DOHH2 (cell line): ENCODE data around the gene C3orf49.

Experiments used
- H3F3A ChIP-seq: fragments of 200-600 bp; sonication (generic), shearing (Covaris generic); 2 replicates; pipeline ENCODE4 v1.6.0; 2016; ENCODE audit warnings: antibody characterized with exemption, mild to moderate bottlenecking; ENCODE audit not compliant: control insufficient read depth, insufficient read depth
- H3K27ac ChIP-seq: fragments of 200-600 bp; sonication (generic); 2 replicates; pipeline ENCODE4 v1.5.1; 2014; ENCODE audit warnings: low read depth, mild to moderate bottlenecking, low read length, moderate library complexity
- H3K27me3 ChIP-seq: fragments of 200-600 bp; sonication (generic); 2 replicates; pipeline ENCODE4 v1.6.1; 2014; ENCODE audit warnings: mild to moderate bottlenecking, low read length, mixed read lengths; ENCODE audit not compliant: control insufficient read depth
- H3K36me3 ChIP-seq: fragments of 200-600 bp; sonication (generic); 2 replicates; pipeline ENCODE4 v1.6.1; 2014; ENCODE audit warnings: mild to moderate bottlenecking, low read length, moderate library complexity, mixed read lengths; ENCODE audit not compliant: control insufficient read depth
- H3K4me1 ChIP-seq: fragments of 200-600 bp; sonication (generic); 2 replicates; pipeline ENCODE4 v1.6.1; 2014; ENCODE audit warnings: mild to moderate bottlenecking, low read length, mixed read lengths; ENCODE audit not compliant: control insufficient read depth
- H3K4me2 ChIP-seq: fragments of 200-600 bp; sonication (generic); 2 replicates; pipeline ENCODE4 v1.6.0; 2014; ENCODE audit warnings: mild to moderate bottlenecking, low read length, moderate library complexity
- H3K4me3 ChIP-seq: fragments of 200-600 bp; sonication (generic); 2 replicates; pipeline ENCODE4 v1.5.1; 2014; ENCODE audit warnings: mild to moderate bottlenecking, low read length, mixed read lengths
- H3K79me2 ChIP-seq: fragments of 200-600 bp; sonication (generic); 2 replicates; pipeline ENCODE4 v1.6.1; 2014; ENCODE audit warnings: mild to moderate bottlenecking, low read length, mixed read lengths; ENCODE audit not compliant: control insufficient read depth
- H3K9me2 ChIP-seq: fragments of 200-600 bp; sonication (generic); replicated peaks from 2 replicates; pipeline ENCODE4 v1.6.1; 2014; ENCODE audit warnings: mild to moderate bottlenecking, low read length, mixed read lengths; ENCODE audit not compliant: control insufficient read depth
- H3K9me3 ChIP-seq: fragments of 200-600 bp; sonication (generic); 2 replicates; pipeline ENCODE4 v1.6.1; 2014; ENCODE audit warnings: antibody characterized with exemption, low read length, mixed read lengths; ENCODE audit not compliant: control insufficient read depth, insufficient read depth
- H4K20me1 ChIP-seq: fragments of 200-600 bp; sonication (generic); 2 replicates; pipeline ENCODE4 v1.6.0; 2014; ENCODE audit warnings: low read depth, mild to moderate bottlenecking, antibody characterized with exemption, low read length, moderate library complexity; ENCODE audit not compliant: control insufficient read depth, insufficient read depth
- EZH2phosphoT487 ChIP-seq: fragments of 200-600 bp; sonication (generic); IDR thresholded peaks from 2 replicates; pipeline ENCODE4 v1.6.1; 2017; ENCODE audit warnings: borderline replicate concordance, mild to moderate bottlenecking, antibody characterized with exemption, low read length, moderate library complexity, mixed read lengths
- TF ChIP-seq, protein P1 (sequence below): fragments of 200-600 bp; sonication (generic); IDR thresholded peaks from one replicate; pipeline ENCODE4 v1.5.1; 2014; ENCODE audit warnings: antibody characterized with exemption, mild to moderate bottlenecking, low read depth, low read length; ENCODE audit not compliant: poor library complexity, severe bottlenecking

Gene C3orf49

DNA sequence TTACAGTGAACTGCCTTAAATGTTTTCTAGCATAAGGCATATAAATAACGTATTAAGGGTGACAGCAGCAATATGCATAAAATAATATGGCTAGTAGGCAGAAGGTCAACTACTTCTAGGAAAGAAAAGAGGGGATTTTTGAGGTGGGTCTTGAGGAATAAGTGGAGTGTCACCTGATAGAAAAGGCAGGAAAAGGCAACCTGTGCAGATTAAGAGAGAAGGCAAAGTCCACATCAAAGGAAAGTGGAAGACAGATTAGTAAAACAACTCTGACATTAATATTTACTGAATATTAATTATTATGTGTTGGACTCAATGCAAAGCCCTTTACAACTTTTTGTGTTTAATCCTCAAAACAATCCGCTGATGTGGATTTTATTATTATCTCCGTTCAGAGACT lies 41.7 kb downstream of the C3orf49 start:
- Histone ChIP-seq H3K79me2 (peaks cover 94% of the 10 kb centered on the region), H3K36me3 (peaks cover 11% of the 10 kb centered on the region), H3F3A (no peaks in the 10 kb centered on the region), H3K4me2 (no peak overlapping the region), H3K9me3 (no peaks in the 10 kb centered on the region), H3K27ac (no peak overlapping the region), H4K20me1 (peaks cover under 1% of the 10 kb centered on the region; the same call in 1 of the 2 replicates), H3K4me3 (no peak overlapping the region), H3K9me2 (no peaks in the 10 kb centered on the region), H3K27me3 (no peaks in the 10 kb centered on the region), H3K4me1 (peaks cover 27% of the 10 kb centered on the region)
- TF ChIP-seq, protein P1, sequence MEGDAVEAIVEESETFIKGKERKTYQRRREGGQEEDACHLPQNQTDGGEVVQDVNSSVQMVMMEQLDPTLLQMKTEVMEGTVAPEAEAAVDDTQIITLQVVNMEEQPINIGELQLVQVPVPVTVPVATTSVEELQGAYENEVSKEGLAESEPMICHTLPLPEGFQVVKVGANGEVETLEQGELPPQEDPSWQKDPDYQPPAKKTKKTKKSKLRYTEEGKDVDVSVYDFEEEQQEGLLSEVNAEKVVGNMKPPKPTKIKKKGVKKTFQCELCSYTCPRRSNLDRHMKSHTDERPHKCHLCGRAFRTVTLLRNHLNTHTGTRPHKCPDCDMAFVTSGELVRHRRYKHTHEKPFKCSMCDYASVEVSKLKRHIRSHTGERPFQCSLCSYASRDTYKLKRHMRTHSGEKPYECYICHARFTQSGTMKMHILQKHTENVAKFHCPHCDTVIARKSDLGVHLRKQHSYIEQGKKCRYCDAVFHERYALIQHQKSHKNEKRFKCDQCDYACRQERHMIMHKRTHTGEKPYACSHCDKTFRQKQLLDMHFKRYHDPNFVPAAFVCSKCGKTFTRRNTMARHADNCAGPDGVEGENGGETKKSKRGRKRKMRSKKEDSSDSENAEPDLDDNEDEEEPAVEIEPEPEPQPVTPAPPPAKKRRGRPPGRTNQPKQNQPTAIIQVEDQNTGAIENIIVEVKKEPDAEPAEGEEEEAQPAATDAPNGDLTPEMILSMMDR: no peak
- no peak for TF ChIP-seq EZH2phosphoT487

GRCh38 chr3:63861306-63861705 lies 42.2 kb downstream of the C3orf49 start:
- TF ChIP-seq EZH2phosphoT487: no peak
- TF ChIP-seq, protein P1: no peak
- H3K9me2 ChIP-seq: no peaks in the 10 kb centered on the region
- H3K27me3 ChIP-seq: no peaks in the 10 kb centered on the region
- H3F3A ChIP-seq: no peaks in the 10 kb centered on the region
- no peak overlapping the region for H3K4me3 ChIP-seq
- H3K36me3 ChIP-seq: peaks cover 14% of the 10 kb centered on the region
- H3K27ac ChIP-seq: no peak overlapping the region
- no peaks in the 10 kb centered on the region for H4K20me1 ChIP-seq
- H3K79me2 ChIP-seq: peaks cover 94% of the 10 kb centered on the region
- H3K9me3 ChIP-seq: no peaks in the 10 kb centered on the region
- H3K4me2 ChIP-seq: no peak overlapping the region; the same call in 1 of the 2 replicates
- H3K4me1 ChIP-seq: peaks cover 32% of the 10 kb centered on the region

DNA sequence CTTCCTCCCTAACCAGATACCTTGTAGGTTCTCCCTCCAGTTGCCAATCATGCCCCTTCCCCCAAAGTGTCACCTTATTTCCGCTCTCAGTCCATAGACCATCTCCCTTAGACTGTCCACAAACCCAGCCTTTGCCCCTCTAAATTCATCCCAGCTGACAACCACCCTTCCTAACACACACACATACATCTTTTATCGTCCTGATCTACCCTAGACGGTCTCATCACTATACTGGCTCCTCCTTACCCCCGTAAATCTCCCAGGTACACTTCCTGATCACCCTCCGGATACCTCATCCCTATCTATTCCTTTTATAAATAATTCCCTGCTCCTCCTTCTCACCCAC lies 43.7 kb downstream of the C3orf49 start:
- no peaks in the 10 kb centered on the region for H3F3A ChIP-seq
- no peaks in the 10 kb centered on the region for H3K9me3 ChIP-seq
- H3K4me2 ChIP-seq: peak overlapping the region; percentile 64
- peak overlapping the region; percentile 85 for H3K4me3 ChIP-seq
- H3K9me2 ChIP-seq: no peaks in the 10 kb centered on the region
- H3K36me3 ChIP-seq: peaks cover 25% of the 10 kb centered on the region
- peaks cover 34% of the 10 kb centered on the region for H3K4me1 ChIP-seq
- TF ChIP-seq, protein P1: no peak
- no peak for TF ChIP-seq EZH2phosphoT487
- peak overlapping the region; percentile 67 for H3K27ac ChIP-seq
- H3K27me3 ChIP-seq: no peaks in the 10 kb centered on the region
- 0 out of 2 replicates have a peak, but pooled peaks cover 2% of the 10 kb centered on the region for H4K20me1 ChIP-seq
- peaks cover 94% of the 10 kb centered on the region for H3K79me2 ChIP-seq
